HG02973 (cell line): Measurements from ENCODE around the gene BCAP31.
A peak's percentile ranks its signal among the peaks of the same experiment; 100 is the strongest.

ENCODE experiments used
- ATAC-seq: cut with Tn5 transposase; IDR thresholded peaks from one replicate; pipeline ENCODE4 v1.9.1; 2021; ENCODE audit warnings: moderate library complexity; ENCODE audit not compliant: unreplicated experiment

Gene BCAP31

DNA sequence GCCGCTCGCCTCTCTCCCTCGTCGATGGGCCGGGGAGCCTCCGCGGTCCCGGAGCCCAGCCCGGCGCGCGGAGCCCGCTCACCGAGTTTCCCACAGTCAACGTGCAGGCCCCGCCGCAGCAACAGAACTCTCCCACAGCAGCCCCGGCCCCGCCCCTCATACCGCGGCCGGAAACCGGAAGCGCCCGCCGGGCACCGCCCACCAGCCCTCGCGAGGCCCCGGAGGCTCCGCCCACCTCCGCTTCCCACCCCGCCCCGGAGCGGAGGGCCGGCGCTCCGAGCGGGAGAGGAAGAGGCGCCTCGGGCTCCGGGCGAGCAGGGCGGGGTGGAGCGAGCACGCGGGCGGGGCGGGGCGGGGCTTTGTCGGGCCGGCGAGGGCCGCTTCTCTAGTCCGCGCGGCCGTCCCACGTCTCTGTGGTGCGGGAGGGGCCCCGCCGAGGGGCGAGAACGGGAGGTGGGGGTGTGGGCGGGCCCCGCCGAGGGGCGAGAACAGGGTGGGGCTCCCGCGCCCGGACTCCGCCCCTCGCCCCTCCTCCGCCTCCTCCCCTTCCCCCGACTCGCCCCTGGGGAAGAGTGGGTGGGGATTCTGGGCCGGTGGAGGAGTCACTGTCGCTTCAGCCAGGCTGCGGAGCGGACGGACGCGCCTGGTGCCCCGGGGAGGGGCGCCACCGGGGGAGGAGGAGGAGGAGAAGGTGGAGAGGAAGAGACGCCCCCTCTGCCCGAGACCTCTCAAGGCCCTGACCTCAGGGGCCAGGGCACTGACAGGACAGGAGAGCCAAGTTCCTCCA is at the start of gene BCAP31, which contains the start of gene ABCD1:
Gene BCAP31, minus strand, starts transcription at position 136 of the 787 bp plus-strand sequence. CDS start 1,143 bp downstream, outside the sequence.
Gene ABCD1, plus strand, starts transcription at position 605 of the 787 bp plus-strand sequence. CDS start 411 bp downstream, outside the sequence.
- ATAC-seq: peak; percentile 46

DNA sequence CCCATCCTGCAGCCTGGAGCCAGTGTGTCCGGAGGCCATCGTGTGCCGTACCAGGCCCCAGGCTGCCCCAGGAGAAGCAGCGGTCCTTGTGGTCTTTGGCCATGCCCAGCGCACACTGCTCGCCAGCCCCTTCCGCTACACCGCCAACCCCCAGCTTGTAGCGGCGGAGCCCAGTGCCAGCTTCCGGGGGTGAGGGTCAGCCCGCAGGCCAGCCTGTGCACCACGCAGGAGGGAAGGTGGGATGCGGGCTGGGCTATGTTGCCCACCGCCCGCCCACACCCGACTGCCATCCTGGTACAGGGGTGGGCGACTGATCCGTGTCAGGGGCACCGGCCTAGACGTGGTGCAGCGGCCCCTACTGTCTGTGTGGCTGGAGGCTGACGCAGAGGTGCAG is 49.0 kb upstream of the BCAP31 start:
- no peak for ATAC-seq

DNA sequence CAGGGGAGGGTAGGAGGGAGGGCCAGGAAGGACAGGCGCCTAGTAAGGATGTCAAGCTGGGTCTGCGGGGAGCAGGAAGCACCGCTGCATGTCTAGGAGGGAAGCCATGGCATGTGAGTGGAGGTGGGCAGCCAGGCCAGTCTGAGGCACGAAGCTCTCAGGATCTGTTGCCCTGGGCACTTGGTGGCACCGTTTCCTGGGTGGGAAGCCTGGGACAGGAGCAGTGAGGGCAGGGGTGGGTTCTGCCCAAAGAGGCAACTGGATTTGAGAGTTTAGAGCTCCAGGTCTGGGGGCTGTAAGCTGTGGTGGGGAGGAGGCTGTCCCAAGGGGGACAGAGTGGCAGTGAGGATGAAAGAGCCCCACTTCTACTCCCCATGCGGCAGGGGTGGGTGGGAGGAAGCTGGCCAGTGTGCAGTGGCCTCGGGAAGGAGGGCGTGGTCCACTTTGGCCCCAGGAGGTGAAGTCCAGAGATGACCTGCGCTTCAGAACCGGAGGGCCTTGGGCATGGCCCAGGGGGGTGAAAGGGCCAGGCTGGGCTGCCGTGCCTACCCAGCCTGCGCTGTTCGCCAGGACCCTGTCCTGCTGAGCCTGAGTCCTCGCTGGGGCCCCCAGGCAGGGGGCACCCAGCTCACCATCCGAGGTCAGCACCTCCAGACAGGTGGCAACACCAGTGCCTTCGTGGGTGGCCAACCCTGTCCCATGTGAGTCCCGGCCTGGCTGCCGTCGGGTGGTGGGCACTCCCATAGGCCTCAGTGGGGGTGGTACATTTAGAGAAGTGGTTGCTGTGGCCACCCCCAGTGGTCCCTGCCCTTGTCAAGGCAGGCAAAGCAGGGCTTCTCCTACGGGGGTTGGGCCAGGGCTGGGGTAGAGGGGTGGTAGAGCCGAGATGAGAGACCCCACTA is 48.4 kb upstream of the BCAP31 start:
- ATAC-seq: no peak

DNA sequence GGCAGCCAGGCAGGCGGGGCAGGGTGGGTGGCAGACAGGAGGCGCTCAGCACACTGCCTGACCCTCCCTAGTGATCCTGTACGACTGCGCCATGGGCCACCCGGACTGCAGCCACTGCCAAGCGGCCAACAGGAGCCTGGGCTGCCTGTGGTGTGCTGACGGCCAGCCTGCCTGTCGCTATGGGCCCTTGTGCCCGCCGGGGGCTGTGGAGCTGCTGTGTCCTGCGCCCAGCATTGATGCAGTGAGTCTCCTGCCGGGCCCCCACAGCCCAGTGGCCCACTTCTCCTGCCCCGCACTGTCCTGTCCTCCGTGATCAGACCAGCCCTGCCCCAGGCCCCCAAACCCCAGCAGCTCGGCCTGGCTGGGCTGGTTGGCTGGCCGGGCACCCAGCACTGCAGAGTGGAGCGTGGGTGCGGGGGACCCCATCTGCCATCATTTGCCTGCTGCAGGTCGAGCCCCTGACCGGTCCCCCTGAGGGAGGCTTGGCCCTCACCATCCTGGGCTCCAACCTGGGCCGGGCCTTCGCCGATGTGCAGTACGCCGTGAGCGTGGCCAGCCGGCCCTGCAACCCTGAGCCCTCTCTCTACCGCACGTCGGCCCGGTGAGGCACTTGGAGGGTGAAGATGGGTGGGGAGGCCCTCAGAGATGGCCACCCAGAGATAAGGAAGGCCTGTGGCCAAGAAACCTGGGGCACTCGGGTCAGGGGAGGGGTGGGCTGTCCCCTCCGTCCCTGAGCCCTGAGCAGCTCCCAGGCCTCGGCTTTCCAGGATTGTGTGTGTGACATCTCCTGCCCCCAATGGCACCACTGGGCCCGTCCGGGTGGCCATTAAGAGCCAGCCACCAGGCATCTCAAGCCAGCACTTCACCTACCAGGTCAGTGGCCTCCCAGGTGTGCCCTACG is 47.5 kb upstream of the BCAP31 start:
- ATAC-seq: no peak

DNA sequence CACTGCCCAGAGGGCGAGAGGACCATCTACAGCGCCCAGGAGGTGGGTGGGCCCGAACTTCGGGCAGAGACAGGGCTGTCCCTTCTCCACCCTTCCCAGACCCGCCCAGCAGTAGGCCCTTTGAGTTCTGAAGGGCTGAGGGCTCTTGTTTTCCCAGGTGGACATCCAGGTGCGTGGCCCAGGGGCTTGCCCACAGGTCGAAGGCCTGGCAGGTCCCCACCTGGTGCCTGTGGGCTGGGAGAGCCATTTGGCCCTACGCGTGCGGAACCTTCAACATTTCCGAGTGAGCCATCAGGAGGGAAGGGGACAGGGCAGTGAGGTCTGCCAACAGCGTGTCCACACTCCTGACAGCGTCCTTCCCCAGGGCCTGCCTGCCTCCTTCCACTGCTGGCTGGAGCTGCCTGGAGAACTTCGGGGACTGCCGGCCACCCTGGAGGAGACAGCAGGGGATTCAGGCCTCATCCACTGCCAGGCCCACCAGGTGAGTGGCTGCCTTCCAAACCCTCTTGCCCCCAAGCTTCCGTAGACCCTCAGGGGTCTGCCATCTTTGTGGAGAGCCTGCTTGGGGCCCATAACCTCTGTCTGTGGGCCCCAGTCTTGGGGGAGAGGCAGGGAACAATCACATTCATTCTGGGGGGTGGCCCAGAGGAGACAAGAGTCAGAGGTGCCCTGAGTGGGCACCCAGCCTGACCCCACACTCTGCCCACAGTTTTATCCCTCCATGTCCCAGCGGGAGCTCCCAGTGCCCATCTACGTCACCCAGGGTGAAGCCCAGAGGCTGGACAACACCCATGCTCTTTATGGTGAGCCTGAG is 46.6 kb upstream of the BCAP31 start:
- no peak for ATAC-seq

DNA sequence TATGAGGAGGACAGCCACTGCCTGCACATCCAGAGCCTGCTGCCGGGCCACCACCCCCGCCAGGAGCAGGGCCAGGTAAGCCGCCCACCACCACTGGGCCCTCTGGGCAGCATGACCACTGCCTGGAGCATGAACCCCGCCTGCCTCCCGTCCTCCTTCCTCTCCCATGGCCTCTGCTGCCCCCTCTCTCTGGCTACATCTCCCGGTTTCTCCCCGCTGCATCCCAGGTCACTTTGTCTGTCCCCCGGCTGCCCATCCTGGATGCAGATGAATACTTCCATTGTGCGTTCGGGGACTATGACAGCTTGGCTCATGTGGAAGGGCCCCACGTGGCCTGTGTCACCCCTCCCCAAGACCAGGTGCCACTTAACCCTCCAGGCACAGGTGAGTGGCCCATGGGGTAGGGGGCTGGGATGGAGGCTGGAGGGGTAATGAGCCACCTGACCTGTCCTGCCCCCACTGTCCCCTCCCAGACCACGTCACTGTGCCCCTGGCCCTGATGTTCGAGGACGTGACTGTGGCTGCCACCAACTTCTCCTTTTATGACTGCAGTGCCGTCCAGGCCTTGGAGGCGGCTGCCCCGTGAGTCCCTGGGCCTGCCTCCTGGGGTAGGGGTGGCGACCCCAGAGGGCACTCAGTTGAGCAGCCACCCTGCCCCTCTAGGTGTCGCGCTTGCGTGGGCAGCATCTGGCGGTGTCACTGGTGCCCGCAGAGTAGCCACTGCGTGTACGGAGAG is 45.8 kb upstream of the BCAP31 start:
- no peak for ATAC-seq

DNA sequence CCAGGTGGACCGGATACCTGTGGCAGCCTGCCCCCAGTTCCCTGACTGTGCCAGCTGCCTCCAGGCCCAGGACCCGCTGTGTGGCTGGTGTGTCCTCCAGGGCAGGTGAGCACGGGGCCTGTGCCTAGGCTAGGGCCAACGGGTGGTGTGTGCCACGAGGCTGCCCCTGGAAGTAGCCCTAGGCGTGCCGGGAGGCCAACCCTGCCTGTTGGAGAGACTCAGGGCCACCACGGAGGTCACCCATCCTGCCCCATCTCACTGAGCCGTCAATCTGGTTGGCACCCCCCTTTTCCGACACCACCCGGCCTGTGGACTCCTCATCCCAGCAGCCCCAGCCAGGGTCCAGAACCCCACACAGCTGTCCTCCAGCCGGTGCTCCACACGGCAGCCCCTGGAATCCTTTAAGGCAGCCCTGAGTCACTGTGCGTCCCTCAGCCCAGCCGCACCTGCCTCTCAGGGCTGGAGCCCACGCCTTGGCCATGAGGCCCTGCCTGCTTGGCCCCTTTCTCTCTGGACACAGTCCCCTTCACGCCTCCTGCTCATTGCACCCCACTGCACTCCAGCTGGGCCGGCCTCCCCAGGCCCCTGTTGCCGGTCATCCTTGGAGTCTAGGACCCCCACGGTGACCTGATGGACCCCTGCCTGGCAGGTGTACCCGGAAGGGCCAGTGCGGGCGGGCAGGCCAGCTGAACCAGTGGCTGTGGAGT is 45.1 kb upstream of the BCAP31 start:
- no peak for ATAC-seq

DNA sequence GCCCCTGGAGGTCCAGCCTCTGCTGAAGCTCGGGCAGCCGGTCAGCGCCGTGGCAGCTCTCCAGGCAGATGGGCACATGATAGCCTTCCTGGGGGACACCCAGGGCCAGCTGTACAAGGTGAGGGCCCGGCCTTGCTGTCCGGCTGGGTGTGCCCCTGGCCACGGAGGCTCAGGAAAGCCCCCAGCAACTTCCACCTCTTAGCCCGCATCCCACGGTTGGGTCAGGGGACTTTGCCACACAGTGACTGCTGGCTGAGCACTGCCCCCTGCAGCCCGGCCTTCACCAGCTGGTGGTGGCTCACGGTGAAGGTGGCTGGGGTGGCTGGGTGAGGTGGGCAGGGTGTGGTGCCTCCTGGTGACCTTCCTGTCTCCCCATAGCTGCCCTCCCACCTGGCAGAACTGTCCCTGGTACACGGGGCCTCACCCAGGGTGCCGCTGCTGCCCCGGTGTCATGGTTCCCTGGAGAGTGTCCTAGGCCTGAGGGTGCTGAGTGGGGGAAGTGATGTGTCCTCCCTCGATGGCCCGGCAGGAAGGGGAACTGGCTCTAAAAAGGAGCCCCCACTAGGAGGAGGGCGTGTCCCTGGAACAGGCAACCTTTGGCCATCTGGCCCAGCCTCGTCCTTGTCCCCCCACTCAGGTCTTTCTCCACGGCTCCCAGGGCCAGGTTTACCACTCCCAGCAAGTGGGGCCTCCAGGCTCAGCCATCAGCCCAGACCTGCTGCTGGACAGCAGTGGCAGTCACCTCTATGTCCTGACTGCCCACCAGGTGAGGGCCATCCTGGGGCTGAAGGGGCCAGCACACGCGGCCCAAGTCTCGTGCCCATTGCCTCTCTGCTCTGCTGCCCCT is 44.3 kb upstream of the BCAP31 start:
- no peak for ATAC-seq

DNA sequence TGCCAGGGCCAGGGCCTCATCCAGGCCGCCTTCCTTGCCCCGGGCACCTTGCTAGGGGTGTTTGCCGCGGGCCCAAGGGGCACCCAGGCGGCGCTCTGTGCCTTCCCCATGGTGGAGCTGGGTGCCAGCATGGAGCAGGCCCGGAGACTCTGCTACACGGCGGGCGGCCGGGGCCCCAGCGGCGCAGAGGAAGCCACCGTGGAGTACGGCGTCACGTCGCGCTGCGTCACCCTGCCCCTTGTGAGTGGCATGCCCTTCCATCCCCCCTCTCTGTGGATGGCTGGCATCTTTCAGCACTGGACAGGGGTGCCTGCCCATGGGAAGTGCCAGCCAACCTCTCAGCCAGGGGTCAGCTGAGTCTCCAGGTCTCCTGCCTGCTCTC is 43.5 kb upstream of the BCAP31 start:
- ATAC-seq: no peak

DNA sequence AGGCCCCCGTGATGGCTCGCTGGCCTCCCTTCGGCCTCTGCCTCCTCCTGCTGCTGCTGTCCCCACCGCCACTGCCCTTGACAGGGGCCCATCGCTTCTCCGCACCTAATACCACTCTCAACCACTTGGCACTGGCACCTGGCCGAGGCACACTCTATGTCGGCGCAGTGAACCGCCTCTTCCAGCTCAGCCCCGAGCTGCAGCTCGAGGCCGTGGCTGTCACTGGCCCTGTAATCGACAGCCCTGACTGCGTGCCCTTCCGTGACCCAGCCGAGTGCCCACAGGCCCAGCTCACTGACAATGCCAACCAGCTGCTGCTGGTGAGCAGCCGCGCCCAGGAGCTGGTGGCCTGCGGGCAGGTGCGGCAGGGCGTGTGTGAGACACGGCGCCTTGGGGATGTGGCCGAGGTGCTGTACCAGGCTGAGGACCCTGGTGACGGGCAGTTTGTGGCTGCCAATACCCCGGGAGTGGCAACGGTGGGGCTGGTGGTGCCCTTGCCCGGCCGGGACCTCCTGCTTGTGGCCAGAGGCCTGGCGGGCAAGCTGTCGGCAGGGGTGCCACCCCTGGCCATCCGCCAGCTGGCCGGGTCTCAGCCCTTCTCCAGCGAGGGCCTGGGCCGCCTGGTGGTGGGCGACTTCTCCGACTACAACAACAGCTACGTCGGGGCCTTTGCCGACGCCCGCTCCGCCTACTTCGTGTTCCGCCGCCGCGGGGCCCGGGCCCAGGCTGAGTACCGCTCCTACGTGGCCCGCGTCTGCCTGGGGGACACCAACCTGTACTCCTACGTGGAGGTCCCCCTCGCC is 42.9 kb upstream of the BCAP31 start:
- ATAC-seq: no peak

DNA sequence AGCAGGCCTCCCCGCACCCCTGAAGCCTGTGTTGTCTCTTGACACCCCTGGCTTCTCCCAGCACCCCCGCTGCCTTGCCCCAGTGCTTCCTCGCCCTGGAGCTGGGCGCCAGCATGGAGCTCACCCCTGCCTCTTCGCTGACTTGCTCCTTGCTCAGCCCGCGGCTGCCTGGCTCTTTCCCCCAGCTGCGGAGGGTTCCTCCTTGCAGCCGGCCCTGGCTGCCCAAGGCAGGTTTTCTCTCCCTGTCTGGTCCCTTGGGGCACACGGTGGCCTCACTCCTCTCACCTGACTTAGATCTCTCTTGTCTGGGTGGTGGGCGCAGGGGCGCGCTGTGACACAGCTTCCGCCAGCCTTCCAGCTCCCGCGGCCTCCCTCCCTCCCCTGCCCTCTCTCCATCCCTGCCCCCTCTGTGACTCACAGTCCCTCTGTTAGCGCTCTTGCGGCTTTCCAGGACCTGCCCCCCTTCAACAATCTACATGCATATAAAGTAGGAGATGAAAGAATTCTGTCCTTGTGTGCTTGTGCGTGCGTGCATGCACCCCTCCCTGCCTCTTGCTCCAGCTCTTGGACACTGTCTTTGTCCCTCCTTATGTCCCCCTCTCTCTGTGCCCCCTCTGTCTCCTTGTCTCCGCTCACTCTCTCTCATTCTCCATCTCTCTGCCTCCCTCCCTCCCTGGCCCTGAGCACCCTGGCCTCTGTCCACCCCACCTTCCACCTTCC is 42.1 kb upstream of the BCAP31 start:
- ATAC-seq: no peak

DNA sequence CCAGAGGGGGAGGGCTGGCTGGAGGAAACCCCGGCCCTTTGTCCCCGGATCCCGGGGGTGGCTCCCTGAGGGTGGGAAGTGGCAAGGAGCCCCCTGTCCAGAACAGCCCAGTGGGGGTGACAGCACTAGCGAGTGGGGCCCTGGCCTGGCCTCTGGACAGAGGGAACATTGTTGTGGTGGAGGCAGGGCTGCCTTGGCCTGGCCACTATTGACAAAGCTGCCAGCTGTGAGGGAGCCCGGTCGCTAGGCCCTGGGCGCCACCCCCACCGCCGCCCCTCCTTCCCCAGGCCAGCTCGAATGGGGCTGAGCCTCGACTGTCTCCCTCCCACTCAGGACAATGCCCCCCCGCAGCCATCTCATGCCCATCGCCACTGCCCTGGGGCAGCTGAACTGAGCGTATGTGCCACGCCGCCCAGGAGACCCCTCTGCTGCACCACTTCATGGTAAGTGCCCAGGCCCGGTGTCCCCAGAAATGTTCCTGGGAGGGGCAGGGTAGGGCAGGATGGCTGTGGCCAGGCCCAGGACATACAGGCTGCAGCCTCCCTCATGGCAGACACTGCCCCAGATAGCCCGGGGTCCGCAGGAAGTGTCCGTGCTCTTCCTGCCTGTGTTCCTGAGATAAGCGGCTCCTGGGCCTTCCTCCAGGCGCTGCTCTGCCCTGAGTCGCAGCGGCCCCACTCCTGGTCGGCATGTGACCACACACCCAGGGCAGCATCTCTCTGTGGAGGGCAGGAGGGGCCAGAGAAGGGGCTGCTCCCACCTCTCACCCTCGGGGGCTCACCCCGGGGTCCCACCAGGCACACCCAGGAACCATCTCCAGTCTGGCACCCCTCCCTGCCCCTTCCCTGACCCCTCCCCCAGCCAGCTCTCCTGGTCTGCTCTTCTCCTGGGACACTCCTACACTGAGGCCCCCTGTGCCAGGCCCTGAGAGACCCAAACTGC is 41.2 kb upstream of the BCAP31 start:
- ATAC-seq: no peak

DNA sequence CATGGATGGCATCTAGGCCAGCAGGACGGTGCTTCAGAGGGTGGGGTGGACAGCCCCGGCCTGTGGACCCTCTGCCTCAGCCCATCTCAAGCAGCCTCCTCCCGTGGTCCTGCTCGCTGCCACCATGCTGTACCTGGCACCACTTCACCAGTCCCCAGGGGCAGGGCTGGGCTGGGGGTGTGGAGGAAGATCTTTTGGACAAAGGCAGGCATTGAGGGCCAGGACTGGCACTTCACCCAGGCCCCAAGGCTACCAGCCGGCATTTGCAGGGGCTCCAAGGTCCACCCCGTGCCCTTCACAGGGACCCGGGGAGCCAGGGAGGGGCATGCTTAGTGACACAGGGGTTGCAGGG is 40.6 kb upstream of the BCAP31 start:
- no peak for ATAC-seq

DNA sequence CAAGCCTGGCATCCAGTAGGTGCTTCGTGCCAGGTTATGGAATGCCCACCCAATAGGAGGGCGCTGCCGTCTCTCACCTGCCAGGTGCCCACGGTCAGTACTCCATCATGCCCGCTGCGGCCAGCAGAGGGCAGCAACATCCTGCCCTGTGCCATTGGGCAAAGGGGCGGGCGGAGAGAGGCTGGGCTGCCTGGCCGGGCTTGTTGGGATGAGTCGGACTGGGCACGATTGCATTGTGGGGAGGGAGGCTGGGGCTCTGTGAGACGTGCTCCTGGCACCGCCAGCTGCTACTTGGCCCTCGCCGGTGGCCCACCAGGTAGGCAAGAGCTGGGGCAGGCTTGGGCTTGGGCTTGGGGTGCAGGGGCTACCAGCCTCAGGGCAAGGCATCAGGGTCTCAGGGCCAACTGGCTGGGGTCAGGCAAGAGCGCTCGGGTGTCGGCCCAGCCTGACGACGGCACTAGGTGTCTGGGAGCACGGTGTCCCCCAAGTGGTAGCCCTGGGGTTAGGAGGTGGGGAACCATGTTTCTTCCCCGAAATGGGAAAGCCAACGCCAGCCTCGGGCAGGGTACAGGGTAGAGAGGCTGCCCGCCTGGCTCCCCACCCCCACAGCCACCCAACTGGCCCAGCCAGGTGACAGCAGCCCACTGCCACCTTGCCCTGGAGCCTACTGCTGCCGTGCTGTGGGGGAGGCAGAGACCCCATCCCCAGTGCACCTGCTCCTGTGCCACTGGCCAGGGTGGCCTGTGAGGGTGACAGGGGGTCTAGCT is 40.0 kb upstream of the BCAP31 start, which contains the start of gene PLXNB3:
Gene PLXNB3, plus strand, starts transcription at position 261 of the 767 bp plus-strand sequence. CDS start 1,287 bp downstream, outside the sequence.
- no peak for ATAC-seq
